ENCODE measurements around the gene TSNAXIP1.

DNA sequence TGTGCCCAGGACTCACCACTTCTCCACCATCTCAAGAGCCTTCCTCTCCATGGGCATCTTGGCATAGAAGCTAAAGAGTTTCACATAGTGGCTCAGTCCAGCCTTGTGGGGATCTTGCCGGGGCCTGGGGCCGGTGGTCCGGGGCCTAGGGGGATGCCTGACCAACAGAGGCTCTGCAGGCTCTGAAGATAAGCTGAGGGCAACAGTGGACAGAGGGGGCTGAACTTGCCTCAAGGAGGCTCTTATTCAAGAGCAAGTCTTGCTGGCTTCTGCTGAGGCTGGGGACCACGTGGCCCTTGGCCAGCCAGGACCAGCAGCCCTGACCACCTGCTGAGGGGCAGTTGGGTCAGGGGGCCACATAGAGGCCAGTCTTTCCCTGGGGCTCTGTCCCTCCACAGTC lies 22.0 kb downstream of the TSNAXIP1 start:
- TF ChIP-seq POLR2AphosphoS5 (IDR thresholded peaks at IDR 0.05; ENCODE audit: low read depth, low read length) (no peak), POLR2A (IDR thresholded peaks at IDR 0.05; ENCODE audit: low read depth, low read length) (no peak), PAX5 (IDR thresholded peaks at IDR 0.05; ENCODE audit: insufficient read depth, low read length, severe bottlenecking) (no peak), SPI1 (IDR thresholded peaks at IDR 0.05; ENCODE audit: low read depth, low read length) (no peak), TAF1 (IDR thresholded peaks at IDR 0.05; ENCODE audit: low read depth, low read length) (no peak), POU2F2 (IDR thresholded peaks at IDR 0.05; ENCODE audit: low read depth, low read length) (no peak)

All from GM12891 (cell line).